GM18868 (cell line): ENCODE data around the gene SDHB.

Source experiments
- ATAC-seq: cut with Tn5 transposase; IDR thresholded peaks from one replicate; pipeline ENCODE4 v1.9.1; 2021; ENCODE audit warnings: mild to moderate bottlenecking, moderate library complexity; ENCODE audit not compliant: unreplicated experiment

The SDHB gene

DNA sequence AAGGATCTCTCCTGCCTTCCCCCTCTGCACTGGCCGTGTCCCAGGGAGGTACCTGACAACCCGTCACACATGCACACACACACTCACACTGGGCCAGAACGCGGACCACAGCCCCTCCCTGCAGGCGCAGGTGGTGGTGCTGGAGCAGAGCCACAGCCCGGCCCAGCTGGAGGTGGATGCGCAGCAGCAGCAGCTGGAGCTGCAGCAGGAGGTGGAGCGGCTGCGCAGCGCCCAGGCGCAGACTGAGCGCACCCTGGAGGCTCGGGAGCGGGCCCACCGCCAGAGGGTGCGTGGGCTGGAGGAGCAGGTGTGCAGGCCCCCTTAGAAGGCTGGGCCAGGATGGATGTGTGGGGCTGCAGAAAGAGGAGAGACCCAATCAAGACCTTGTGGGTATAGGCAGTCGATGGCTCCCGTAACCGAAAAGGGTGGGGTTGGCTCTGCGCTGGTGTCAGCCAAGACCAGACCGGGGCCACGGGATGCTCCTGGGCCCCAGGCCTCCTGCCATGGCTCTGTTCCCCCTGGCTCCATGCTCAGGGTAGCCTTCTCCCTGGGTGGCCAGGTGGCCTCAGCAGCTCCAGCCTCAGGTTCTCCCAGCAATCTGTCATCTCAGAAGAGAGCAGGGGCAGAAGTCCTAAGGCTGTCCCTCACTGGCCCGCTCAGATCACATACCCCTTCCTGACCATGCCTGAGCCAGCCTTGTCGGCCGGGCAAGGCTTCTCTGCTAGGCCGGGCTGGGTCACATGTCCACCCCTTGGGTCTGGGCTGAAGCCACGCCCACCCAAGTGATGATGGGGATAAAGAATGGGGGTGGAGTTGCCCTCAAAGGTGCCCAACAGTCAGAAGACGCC lies 82.3 kb downstream of the SDHB start:
- ATAC-seq, result no peak

DNA sequence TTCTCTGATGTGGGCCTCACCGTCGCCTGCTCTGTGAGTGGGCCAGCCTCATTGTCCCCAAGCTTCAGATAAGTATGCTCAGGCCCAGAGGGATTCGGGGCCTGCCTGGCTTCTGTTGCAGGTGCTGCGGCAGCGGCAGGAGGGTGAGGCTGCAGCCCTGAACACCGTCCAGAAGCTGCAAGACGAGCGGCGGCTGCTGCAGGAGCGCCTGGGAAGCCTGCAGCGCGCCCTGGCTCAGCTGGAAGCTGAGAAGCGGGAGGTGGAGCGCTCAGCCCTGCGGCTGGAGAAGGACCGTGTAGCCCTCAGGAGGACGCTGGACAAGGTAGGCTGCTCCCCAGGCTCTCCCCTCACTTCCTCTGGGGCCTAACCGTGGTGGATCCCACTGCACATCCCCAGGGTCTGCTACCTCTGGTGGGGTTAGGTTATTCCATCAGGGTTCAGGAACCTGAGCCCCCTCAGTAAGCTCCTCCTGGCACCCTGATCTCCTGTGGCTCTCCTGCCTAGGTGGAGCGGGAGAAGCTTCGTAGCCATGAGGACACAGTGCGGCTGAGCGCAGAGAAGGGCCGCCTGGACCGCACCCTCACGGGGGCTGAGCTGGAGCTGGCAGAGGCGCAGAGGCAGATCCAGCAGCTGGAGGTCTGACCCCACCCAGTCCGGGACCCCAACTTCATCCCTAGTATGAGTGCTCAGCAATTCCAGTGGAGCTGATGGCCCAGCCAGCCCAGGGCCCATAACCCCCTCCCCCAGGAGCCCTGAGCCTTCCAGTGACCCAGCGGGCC lies 83.5 kb downstream of the SDHB start:
- no peak for ATAC-seq

DNA sequence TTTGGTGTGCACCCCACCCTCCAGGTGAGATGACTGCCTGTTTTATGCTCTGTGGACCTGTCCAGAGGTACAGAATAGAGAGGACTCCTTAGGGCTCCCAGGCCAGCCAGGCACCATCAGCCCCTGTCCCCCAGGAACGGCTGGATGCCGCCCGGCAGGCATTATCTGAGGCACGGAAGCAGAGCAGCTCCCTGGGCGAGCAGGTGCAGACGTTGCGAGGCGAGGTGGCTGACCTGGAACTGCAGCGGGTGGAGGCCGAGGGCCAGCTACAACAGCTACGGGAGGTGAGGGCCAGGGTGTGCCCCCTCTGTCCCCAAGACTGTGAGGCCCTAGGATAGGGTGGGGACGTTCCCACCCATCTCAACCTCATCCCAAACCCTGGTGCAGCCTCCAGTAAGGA lies 84.2 kb downstream of the SDHB start:
- ATAC-seq, result no peak

GRCh38 chr1:16969057-16969611 lies 84.7 kb downstream of the SDHB start:
- no peak for ATAC-seq
